ENCODE results near the gene RNF223. TPM values are rescaled to one million over a fixed set of nuclear protein-coding genes. Genes with fewer than 3 reads are reported as not detected.
"Not testable (repeated sequence)": the region's sequence is repeated elsewhere in the genome, so short reads cannot be mapped to it uniquely, and the experiment has no call there.

The RNF223 gene
- total RNA-seq, 1 donor from 2014 or later, result not detected

DNA sequence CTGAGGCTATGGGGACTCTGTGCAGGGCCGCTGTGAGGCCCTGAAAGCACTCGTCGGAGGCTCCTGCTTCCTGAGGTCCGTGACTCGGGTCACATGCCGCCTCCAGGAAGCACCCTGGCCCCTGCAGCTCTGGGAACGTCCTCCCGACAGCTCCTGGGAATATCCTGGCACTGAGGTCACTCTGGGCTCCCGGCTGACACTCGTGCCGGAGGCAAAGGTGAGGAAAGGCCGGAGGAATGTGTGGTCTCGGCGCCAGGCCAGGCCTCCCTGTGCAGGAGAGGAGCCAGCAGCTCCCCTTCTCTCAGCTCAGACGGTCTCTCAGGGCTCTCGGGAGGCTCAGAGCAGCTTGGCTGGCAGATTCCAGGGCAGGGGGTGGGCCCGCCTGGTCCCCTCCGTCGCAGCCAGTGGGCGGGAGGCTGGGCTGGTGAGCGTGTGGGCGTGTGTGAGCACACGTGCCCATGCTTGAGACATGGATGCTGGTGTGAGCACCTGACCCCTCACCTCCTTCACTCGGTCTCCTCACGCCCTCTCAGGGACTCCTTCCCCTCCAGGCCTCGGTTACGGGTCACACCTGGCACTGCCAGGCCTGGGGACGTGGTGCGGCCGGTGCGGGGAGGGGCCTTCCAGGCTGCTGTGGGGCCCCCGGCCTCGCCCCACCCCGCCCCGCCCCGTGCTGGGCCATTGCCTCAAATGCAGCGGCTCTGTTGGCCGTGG, 5.5 kb upstream of the RNF223 start:
- Mint-ChIP-seq H3K27ac (ENCODE audit: unreplicated experiment) (no peak overlapping the region), H3K4me3 (peak overlapping the region; percentile 56), H3K9me3 (no peaks in the 10 kb centered on the region), H3K36me3 (ENCODE audit: low read depth) (no peaks in the 10 kb centered on the region), H3K27me3 (ENCODE audit: low read depth) (peaks cover 11% of the 10 kb centered on the region), H3K4me1 (peaks cover 3% of the 10 kb centered on the region)
- DNase-seq (ENCODE audit: low read depth, low spot score), result no peak
- TF ChIP-seq, protein P1, sequence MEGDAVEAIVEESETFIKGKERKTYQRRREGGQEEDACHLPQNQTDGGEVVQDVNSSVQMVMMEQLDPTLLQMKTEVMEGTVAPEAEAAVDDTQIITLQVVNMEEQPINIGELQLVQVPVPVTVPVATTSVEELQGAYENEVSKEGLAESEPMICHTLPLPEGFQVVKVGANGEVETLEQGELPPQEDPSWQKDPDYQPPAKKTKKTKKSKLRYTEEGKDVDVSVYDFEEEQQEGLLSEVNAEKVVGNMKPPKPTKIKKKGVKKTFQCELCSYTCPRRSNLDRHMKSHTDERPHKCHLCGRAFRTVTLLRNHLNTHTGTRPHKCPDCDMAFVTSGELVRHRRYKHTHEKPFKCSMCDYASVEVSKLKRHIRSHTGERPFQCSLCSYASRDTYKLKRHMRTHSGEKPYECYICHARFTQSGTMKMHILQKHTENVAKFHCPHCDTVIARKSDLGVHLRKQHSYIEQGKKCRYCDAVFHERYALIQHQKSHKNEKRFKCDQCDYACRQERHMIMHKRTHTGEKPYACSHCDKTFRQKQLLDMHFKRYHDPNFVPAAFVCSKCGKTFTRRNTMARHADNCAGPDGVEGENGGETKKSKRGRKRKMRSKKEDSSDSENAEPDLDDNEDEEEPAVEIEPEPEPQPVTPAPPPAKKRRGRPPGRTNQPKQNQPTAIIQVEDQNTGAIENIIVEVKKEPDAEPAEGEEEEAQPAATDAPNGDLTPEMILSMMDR (conservative IDR thresholded peaks at IDR 0.05), result no peak

DNA sequence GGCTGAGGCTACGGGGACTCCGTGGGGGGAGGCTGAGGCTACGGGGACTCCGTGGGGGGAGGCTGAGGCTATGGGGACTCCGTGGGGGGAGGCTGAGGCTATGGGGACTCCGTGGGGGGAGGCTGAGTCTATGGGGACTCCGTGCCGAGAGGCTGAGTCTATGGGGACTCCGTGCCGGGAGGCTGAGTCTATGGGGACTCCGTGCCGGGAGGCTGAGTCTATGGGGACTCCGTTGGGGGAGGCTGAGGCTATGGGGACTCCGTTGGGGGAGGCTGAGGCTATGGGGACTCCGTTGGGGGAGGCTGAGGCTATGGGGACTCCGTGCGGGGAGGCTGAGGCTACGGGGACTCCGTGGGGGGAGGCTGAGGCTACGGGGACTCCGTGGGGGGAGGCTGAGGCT, 3.3 kb upstream of the RNF223 start:
- H3K36me3 Mint-ChIP-seq (ENCODE audit: low read depth); DNase-seq (ENCODE audit: low read depth, low spot score); H3K4me3 Mint-ChIP-seq; H3K9me3 Mint-ChIP-seq; H3K4me1 Mint-ChIP-seq; H3K27ac Mint-ChIP-seq (ENCODE audit: unreplicated experiment): not testable (repeated sequence)
- peaks cover 13% of the 10 kb centered on the region for H3K27me3 Mint-ChIP-seq (ENCODE audit: low read depth)

DNA sequence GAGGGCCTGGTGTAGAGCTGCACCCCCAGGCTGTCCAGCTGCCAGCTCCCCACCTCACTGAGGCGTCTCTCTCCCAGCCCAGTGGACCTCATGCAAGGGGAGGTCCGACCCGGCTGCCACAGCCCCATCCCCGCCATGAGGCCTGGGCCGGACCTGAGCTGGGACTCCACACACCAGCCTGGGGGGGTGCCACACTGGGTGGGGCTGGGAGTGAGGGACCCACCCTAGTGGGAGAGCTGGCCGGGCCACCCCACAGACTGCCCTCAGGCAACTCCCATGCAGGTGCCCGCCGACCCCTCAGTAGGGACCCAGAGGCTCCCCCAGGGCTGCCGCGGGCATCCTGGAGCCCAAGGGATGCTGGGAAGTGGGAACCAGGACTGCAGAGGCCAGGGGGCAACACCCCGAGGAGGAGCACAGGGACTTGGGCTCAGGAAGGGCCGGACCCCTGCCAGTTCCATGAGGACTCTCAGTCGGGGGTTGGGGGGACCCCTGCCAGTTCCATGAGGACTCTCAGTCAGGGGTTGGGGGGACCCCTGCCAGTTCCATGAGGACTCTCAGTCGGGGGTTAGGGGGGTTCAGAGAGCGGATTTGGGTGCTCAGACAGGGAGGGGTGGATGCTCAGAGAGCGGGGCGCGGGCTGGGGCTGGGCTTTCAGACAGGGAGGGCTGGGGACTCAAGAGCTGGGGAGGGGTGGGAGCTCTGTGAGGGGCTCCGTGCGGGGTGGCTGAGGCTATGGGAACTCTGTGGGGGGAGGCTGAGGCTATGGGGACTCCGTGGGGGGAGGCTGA, 1.2 kb upstream of the RNF223 start:
- Mint-ChIP-seq H3K27me3 (ENCODE audit: low read depth) (peaks cover 16% of the 10 kb centered on the region), H3K9me3 (no peaks in the 10 kb centered on the region), H3K4me3 (no peak overlapping the region), H3K27ac (ENCODE audit: unreplicated experiment) (no peak overlapping the region), H3K36me3 (ENCODE audit: low read depth) (no peaks in the 10 kb centered on the region), H3K4me1 (peaks cover 4% of the 10 kb centered on the region)
- no peak for DNase-seq (ENCODE audit: low read depth, low spot score)
- TF ChIP-seq, protein P1 (conservative IDR thresholded peaks at IDR 0.05), result no peak

DNA sequence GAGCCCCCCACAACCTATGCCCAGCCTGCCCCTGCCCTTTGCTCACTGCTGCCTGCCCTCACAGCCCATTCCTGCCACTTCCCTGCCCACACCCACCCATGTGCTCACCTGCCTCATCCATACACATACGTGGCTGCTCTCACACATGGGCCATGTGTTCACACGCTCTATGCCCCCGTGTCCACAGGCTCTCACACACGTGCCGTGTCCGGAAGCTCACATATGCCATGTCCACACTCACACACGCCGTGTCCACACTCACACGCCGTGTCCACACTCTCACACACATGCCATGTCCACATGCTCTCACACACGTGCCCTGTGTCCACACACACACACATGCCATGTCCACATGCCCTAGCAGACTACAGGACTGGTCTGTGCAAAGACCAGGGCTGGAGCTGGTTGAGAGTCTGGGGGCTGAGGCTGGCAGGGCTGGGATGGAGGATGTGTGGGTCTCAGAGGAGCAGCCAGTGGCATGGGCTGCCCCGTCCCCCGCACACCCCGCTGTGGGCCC, 583 bp upstream of the RNF223 start:
- Mint-ChIP-seq H3K36me3 (ENCODE audit: low read depth) (no peaks in the 10 kb centered on the region), H3K4me3 (peak overlapping the region; percentile 72), H3K27ac (ENCODE audit: unreplicated experiment) (peak overlapping the region; percentile 83), H3K27me3 (ENCODE audit: low read depth) (peaks cover 19% of the 10 kb centered on the region), H3K4me1 (peaks cover 9% of the 10 kb centered on the region), H3K9me3 (no peaks in the 10 kb centered on the region)
- TF ChIP-seq, protein P1 (conservative IDR thresholded peaks at IDR 0.05), result no peak
- no peak for DNase-seq (ENCODE audit: low read depth, low spot score)

DNA sequence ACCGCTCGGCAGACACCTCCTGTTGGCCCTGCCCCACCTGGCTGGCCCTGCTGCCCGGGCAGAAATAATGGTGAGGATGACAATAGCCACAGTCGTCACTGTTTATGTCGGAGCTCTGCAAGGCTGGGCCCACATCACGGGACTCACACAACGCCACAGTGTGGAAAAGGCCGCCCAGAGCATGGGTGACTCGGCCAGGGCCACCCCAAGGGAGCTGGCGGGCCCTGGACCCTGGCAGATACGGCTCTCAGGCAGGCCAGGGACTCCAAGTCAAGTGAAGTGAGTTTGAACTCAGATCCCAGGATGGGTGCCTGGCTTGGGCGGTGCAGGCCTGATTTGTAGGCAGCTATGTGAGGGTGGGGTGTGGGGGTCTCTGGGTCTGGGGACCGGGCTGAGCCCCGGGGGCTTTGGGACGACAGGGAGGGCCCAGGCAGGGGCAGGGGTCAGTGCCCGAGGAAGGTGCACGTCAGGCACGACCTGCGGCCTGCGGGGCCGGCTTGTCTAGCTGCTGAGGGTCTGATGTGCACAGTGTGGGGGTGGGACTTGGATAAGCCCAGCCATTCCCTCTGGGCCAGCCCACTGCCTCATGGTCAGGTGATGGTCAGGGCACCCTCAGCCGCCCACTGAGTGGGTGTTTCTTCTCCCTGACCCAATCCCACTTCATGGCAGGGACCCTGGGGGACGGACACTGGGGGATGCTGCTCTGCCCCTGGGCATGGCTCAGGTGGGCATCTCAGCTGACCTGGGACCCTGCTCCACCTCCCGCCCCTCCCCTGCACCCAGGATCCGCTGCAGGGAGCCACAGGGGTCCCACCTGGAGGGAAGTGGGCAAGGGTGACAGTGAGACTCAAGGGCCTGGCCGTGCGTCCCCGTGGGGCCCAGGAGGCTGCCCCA, 1.0 kb downstream of the RNF223 start:
- no peak for DNase-seq (ENCODE audit: low read depth, low spot score)
- TF ChIP-seq, protein P1 (conservative IDR thresholded peaks at IDR 0.05), result no peak
- no peaks in the 10 kb centered on the region for H3K9me3 Mint-ChIP-seq
- peaks cover 9% of the 10 kb centered on the region for H3K4me1 Mint-ChIP-seq
- peaks cover 19% of the 10 kb centered on the region for H3K27me3 Mint-ChIP-seq (ENCODE audit: low read depth)
- no peaks in the 10 kb centered on the region for H3K36me3 Mint-ChIP-seq (ENCODE audit: low read depth)
- no peak overlapping the region for H3K27ac Mint-ChIP-seq (ENCODE audit: unreplicated experiment)
- H3K4me3 Mint-ChIP-seq, result no peak overlapping the region

All from neural crest cell (in vitro differentiated cells).